GM21381 (cell line): Measurements from ENCODE around the gene ZNF428.
"Not testable (repeated sequence)": the region's sequence is repeated elsewhere in the genome, so short reads cannot be mapped to it uniquely, and the experiment has no call there.

ENCODE experiments used
- ATAC-seq: cut with Tn5 transposase; IDR thresholded peaks from one replicate; pipeline ENCODE4 v1.9.1; 2021; ENCODE audit warnings: mild to moderate bottlenecking, moderate library complexity; ENCODE audit not compliant: unreplicated experiment

ZNF428 gene

DNA sequence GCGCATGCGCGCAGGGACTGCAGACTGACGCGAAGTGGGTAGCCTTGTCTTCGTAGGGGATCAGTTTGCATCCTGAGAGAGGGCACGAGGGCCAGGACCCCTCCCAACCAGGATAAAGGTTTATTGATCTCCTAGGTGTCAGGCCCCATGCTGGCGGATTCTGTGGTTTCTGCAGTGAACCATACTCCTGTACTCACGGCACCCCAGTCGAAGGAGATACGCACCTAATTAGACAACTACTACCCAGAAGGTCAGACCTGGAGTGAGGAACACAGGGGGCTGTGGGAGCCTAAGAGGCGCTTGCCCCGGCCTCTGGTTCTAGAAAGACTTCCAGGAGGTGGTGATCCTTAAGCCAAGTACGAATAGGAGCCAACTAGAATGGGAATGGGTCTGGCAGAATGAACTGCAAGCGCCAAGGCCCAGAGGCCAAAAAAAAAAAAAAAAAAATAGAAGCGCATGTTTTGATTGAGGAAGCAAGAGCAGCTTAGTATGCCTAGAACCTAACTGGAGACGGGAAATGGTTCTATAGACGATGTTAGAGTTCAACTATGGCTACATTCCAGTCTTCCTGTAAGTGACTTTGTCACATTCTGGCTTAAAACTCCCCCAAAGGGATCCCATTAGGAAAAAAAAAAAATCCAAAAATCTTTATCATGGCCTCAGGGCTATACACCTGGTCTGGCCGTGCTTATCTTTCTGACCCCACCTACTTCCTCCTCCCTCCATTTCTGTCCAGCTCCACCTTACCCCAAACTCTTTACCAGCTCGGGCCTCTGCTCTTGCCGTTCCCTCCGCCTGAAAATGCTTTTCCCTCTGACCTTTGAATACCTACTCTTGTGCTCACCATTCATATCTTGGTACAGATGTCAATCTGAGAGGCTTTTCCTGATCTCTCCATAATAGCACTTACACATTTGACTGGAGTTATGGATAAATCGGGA lies 902 bp upstream of the ZNF428 start:
- ATAC-seq, result no peak

DNA sequence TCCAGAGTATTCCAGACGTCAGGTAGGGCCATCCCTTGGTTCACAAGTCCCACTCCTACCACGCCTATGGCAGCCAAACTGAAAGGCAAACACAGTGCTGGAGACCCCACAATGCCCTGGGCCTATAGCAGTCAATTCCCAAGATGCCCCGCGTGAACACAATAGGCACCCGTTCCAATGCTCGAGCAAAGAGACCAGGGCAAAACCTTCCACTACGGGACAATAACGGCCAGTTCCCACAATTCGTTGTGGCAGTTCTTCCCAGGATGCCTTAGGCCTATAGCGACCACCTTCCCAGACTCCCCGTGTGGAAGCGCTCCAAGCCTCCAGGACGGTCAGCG lies 538 bp downstream of the ZNF428 start:
- ATAC-seq, result peak; percentile 21

DNA sequence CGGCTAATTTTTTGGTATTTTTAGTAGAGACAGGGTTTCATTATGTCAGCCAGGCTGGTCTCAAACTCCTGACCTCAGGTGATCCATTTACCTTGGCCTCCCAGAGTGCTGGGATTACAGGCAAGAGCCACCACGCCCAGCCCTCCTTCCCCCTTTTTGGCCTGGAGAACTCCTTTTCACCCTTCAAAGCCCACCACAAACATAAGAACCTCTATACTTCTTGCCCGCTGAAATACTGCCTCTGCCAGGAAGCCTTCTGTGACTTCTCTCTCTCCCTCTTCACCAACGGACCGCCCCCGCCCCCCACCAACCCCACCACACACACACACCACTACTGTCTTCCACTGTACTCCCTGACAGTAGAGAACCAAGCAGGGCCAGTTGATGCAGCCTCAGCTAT lies 2.5 kb downstream of the ZNF428 start:
- ATAC-seq, result no peak

DNA sequence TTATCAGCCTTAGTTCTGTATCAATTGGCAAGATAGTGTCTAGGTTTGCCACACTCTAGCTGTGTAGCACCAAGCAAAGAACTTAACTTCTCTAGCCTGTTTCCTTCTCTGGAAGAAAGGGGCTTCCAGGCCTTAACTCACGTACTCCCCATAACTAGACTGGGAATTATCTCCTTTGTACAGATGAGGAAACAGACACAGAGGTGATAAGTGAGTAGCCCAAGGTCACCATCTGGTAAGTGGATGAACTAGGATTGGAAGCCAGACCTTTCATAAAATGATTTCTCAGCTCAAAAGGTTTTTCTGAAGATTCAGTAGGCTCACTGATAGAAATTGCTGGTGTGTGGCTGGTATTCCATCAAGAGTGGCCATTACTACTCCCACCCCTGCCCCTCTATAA lies 3.1 kb downstream of the ZNF428 start:
- ATAC-seq, result no peak

DNA sequence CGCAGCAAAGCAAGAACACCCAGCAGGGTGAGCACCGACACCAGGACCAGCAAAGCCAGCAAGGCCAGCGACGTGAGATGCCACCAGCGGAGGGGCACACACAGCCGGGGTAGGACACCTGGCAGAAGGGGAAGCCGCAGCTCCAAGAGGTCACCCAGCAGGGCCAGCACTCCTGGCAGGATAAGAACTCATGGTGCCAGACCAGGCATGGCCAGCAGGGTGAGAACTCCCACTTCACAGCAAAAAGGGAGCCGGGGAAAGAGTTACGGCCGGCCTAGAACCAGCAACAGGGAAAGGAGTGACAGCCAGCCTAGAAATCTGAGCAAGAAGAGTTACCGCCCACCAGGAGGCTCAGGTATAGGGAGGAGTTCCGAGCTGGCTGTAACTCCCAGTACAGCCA lies 7.1 kb downstream of the ZNF428 start:
- ATAC-seq, result no peak

DNA sequence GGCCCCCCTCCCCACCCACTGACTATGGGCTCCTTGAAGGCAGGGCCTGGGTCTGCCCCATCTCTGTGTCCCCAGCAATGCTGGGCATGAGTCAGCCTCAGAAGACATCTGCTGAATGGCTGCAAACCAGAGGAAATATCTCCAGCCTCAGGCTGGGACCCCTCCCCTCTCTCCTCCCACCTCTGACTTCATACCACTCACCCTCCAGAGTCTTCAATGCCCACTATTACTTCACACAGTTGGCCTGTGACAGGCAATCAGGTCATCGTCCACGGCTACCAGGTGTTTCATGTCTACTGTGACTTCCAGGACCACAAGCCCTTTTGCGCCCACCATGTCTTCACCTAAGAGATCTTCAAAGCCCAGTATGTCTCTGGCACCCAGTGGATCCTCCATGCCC lies 7.6 kb downstream of the ZNF428 start, which contains the start of gene SRRM5:
SRRM5 (plus strand) TSS at position 301 of the 400 bp plus-strand sequence; CDS start at position 335, 34 bp downstream.
- no peak for ATAC-seq

DNA sequence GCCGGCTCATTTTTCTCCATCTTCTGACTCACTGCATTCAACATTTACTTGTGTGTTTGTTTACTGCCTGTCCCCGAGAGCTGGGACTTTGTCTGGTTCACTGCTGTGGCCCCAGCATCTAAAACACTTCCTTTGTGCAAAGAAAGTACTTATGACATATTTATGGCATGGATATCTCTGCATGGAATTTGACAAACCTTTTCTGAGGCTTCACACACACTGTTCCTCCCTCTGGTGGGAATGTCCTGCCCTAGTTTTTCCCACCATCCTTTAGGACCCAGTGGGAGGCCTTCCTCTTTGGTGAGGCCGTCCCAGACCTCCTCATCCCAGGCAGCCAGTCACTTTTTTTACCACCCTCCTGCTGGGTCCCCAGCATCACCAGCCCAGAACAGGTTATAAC lies 8.9 kb downstream of the ZNF428 start:
- ATAC-seq, result no peak

DNA sequence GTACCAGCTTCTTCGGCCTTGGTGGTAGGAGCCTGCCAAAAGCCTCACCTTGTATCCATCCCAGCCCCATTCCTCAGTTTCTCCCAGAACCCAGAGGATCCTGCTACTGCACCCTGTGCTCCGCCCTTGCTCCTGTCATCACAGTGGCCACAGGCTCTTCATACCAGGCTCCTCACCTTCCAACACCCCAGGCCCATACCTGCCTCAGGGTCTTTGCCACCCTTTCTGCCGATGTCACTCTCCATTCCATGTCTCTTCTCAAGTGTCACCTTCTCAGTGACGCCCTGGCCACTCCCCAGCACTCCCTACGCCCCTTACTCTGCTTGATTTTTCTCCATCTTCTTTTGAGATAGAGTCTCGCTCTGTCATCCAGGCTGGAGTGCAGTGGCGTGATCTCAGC lies 9.6 kb downstream of the ZNF428 start:
- ATAC-seq, result no peak

DNA sequence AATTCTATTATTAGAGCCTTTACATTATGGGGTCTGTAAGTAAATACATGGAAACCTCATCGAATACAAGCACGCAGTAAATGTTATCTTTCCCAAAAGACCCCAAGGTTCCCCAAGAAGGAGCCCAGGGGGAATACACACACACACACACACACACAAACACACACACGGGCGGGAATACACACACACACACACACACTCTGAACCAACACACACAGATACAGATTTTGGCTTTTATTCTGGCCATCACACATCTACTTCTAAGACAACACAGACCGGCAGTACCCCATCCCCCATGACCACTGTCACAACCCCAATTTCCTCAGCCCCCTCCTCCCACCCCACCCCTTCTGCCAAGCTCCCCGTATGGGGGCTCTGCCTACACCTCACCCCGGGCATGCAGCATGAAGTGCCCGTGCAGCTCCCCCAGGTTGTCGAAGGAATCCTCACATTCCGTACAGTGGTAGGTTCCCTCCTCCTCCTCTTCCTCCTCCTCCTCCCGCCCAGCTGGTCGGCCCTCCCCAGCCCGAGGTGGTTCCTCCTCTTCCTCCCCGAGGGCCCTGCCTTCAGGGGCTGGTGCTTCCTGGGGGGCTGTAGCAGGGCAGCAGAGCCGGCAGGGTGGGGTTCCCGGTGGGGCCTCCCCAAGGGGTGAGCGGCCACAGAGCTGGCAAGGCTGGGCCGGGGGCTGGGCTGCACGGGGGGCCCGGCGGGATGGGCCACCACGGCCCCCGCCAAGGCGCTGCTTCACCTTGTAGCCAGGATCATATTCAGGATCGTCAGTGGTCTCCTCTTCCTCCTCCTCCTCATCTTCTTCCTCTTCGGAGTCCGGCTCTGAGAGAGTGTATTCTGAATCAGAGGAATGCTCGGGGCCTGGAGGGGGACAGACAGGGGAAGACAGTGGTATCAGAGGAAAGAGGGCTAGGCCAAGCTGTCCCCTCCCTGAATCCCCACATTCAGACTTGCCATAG lies 11.9 kb downstream of the ZNF428 start:
- no peak for ATAC-seq

DNA sequence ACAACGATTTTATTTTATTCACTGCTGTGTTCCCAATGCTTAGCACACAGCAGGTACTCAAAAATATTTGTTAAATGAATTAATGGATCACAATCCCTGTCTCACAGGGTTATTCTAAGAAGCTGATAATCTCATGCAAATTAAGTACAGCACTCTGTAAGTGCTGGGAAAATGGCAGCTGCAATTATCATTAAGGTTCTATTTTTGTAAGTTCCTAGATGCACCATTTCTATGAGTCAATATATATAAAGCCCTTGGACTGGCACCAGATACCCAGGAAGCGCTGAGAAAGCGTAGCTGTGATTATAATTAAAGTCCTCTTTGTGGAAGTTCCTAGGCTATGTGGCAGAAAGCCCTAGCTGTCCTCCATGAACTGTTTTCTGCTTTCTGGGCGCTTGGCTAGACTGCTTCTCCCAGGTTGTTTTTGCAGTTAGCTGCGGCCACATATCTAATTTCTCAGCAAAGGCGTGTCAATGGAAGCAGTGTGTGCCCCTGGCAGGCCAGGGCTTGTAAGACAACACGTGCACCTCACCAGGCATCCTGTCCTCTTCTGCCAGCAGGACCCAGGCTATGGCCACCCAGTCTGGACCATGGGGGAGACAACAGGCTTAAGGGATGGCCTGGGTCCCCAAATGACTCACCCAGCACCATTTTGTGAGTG lies 12.7 kb downstream of the ZNF428 start:
- no peak for ATAC-seq

DNA sequence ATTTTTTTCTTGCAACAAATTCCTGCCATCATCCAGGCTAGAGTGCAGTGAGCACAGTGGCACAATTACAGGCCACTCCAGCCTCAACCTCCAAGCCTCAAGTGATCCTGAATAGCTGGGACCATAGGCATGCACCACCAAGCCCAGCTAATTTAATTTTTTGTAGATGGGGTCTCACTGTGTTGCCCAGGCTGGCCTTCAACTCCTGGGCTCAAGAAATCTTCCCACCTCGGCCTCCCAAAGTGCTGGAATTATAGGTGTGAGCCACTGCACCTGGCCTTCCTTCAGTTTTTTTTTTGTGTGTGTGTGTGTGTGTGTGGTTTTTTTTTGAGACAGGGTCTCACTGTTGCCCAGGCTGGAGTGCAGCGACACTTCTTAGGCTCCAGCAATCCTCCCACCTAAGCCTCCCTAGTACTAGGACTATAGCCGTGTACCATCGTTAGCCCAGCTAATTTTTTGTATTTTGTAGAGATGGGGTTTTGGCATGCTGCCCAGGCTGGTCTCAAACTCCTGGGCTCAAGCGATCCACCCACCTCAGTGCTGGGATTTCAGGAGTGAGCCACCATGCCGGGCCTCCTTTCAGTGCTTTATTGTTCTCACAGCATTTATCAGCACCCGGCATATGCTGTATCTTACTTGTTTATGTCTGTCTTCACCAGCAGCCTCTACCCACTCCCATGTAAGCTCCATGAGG lies 13.4 kb downstream of the ZNF428 start:
- ATAC-seq, result no peak

DNA sequence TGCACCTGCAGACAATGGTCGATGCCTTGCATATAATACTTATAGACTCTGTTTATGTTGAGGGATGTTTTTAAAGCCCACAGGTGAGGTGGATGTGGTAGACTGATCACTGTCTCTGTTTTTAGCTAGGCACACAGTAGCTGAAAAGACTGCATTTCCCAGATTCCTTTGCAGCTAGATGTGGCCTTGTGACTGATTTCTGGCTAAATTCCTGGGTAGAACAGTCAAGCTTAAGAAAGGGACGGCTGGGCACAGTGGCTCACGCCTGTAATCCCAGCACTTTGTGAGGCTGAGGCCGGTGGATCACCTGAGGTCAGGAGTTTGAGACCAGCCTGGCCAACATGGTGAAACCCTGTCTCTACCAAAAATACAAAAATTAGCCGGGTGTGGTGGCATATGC lies 19.1 kb downstream of the ZNF428 start:
- not testable (repeated sequence) for ATAC-seq

DNA sequence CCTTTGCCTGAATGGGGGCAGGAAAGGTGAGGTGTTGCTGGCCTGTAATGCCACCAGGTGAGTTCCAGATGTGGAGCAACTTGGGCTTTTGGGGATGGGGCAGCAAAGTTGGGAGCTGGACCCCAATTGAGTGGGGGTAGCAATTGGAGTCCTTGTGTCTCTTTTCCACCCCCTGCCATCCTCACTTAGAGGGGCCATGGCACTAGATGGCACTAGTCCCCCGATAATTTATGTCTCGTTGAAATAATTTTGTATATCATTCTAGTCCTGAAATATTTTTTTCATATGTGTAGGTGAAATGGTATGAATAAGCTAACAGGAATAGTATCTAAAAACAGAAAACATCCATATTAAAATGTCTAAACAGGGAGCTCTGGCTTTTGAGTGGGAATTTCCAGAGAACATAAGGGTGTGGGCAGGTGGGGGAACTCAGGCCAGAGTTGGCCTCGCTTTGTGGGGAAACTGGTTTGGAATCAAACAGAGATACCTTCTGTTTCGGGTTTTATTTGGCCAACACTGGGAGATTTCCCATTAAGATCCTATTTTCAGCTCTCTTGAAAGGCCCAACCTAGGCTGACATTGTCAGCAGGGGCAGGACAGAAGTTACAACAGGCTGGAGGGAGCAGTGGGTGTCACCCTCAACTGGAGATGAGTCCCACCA lies 19.7 kb downstream of the ZNF428 start:
- no peak for ATAC-seq

DNA sequence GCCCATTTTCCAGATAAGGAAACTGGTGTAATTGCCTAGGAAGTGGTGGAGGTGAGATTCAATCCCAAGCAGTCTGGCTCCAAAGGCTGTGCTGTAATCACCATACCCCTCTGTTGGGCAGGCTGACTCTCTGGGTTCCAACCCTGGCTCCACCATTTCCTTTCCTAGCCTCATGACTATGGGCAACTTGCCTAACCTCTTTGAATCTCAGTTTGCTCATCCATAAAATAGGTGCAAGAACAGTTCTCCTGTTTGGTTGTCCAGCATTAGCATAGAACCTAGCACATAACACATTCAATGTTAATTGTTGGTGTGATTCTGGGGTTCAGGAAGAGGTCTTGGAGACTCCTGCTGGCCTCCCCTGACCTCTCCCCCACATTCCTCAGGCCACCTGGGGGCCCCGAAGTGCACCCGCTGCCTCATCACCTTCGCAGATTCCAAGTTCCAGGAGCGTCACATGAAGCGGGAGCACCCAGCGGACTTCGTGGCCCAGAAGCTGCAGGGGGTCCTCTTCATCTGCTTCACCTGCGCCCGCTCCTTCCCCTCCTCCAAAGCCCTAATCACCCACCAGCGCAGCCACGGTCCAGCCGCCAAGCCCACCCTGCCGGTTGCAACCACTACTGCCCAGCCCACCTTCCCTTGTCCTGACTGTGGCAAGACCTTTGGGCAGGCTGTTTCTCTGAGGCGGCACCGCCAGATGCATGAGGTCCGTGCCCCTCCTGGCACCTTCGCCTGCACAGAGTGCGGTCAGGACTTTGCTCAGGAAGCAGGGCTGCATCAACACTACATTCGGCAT lies 20.8 kb downstream of the ZNF428 start:
- no peak for ATAC-seq

DNA sequence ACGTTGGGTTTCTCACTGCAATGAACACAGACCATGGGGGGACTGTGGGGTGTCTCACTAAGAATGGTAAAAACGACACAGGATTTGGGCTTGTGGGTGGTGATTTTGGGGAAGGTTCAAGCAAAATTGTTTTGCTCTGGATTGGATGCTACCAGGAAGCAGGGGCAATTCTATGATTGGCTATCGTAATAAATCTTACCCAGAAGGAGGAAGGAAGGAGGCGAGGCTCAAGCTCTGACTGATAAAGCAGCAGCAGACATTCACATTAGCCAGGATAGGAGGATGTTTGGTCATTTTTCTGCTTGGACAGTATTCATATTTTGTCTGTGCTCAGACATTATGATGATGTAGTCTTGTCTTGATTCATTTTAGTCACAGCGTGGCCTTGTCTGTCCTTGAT lies 21.6 kb downstream of the ZNF428 start:
- ATAC-seq, result no peak

DNA sequence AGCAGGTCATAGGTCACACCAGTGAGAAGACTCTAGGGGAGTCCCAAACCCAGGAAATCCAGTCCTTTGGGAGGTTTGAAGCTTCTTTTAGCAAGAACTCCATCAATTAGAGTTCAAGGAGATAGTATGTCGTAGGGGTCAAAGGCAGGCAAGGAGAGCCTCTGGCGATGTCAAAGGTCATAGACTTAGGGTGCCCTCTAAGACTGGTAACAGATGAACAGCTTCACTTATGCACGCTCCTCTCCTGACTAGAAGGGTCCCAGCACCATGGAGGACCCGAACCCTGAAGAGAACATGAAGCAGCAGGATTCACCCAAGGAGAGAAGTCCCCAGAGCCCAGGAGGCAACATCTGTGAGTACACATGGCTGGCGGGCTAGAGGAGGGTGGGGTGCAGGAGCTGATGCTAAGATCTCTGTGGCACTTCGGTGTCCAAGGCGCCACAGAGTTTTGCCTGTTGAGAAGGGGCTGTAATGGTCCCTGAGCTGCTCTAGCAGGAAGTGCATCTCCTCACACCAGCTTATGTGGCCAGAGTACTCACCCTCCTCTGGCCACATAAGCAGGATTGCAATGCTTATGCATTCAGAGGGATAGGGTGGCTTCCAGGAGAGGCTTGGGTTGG lies 22.5 kb downstream of the ZNF428 start:
- ATAC-seq, result no peak

DNA sequence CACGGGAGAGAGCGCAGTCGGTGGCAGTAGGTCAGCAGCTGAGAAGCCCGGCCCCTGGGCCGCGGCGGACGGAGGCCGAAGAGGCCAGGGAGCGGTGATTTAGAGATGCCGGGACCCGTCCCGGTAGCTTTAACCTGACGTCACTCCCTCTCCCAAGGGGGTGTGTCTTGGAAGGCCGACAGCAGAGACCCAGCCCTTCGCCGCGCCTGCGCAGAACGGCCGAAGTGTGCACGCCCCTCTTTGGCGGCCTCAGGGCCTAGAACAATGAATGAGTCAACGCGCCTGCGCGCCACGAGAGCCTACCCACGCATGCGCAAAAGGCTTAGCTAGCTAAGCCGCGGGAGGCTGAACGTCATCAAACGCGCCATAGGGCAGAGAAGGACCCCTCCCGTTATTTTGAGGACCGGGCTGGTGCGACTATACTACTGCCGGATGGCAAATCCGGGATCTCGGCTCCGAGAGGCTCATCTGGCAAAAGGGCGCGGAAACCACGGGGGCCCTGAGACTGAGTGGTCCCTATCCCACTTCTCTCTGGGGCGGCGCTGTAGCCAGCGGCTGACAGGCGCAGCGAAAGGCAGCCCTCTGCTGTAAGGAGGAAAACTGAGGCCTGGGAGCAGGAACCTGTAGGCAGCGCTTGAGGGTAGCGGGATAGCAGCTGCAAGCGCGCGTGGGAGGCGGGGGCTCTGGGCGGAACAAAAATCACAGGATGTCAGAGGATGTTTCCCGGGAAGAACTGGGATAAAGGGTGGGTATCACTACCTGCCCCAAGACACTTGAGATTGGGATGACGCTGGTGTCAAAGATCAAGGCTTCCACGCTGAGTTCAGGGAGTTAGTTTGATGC lies 23.2 kb downstream of the ZNF428 start, which contains the start of the genes IRGQ and ZNF576:
IRGQ (minus strand) TSS at position 136 of the 843 bp plus-strand sequence. CDS start 796 bp downstream, outside the sequence.
ZNF576 (plus strand) TSS at position 597 of the 843 bp plus-strand sequence. CDS start 514 bp downstream, outside the sequence.
- ATAC-seq, result peak; percentile 78

DNA sequence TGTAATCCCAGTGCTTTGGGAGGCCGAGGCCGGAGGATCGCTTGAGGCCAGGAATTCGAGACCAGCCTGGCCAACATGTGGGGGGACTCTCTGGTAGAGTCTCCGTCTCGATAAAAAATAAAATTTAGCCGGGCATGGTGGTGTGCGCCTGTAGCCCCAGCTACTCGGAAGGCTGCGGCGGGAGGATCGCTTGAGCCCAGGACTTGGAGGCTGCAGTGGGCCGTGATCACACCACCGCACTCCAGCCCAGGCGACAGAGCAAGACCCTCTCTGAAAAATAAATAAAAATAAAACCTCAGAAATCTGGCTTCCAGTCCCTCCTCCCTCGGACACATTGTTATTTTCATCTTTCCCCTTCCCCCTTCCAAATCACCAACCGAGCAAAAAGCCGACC lies 23.8 kb downstream of the ZNF428 start:
- ATAC-seq, result no peak
